Measurements from ENCODE around the gene ZBTB24. TPM values are rescaled to one million over a fixed set of nuclear protein-coding genes. Genes with fewer than 3 reads are reported as not detected.

Gene ZBTB24
- total RNA-seq, 1 donor from 2014 or later, result 25.4 TPM

DNA sequence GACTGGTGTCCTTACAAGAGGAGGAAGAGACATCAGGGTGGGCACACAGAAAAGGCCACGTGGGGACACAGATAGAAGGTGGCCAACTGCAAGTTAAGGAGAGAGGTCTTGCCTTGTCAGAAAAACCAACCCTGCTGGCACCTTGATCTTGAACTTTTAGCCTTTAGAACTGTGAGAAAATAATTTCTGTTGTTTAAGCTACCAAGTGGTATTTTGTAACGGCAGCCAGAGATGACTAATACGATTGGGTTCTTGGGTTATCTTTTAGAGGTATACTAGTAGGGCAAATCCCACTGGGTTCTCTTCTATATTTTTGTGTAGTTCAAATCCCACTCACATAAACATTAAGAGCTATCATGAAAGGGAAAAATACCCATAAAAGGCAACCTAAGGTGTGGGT, 31.9 kb upstream of the ZBTB24 start:
- no peaks in the 10 kb centered on the region for H3K27me3 Mint-ChIP-seq
- intact Hi-C loops (cut with micrococcal nuclease), result no loop called here
- ATAC-seq (ENCODE audit: low read depth), result no peak
- no peaks in the 10 kb centered on the region for H3K36me3 Mint-ChIP-seq (ENCODE audit: low read depth)
- no peak overlapping the region for H3K4me3 Mint-ChIP-seq
- TF ChIP-seq, protein P1, sequence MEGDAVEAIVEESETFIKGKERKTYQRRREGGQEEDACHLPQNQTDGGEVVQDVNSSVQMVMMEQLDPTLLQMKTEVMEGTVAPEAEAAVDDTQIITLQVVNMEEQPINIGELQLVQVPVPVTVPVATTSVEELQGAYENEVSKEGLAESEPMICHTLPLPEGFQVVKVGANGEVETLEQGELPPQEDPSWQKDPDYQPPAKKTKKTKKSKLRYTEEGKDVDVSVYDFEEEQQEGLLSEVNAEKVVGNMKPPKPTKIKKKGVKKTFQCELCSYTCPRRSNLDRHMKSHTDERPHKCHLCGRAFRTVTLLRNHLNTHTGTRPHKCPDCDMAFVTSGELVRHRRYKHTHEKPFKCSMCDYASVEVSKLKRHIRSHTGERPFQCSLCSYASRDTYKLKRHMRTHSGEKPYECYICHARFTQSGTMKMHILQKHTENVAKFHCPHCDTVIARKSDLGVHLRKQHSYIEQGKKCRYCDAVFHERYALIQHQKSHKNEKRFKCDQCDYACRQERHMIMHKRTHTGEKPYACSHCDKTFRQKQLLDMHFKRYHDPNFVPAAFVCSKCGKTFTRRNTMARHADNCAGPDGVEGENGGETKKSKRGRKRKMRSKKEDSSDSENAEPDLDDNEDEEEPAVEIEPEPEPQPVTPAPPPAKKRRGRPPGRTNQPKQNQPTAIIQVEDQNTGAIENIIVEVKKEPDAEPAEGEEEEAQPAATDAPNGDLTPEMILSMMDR (IDR thresholded peaks at IDR 0.05), result no peak
- ChIA-PET POLR2A (no interaction called here), CTCF (interaction anchor here (0.8 kb wide), 1 partner anchor 525 kb away, joined by 3 read pairs; no protein-coding TSS in a partner anchor)
- no peaks in the 10 kb centered on the region for H3K9me3 Mint-ChIP-seq
- DNase-seq, result no peak
- H3K27ac Mint-ChIP-seq, result no peak overlapping the region
- peaks cover 19% of the 10 kb centered on the region for H3K4me1 Mint-ChIP-seq

DNA sequence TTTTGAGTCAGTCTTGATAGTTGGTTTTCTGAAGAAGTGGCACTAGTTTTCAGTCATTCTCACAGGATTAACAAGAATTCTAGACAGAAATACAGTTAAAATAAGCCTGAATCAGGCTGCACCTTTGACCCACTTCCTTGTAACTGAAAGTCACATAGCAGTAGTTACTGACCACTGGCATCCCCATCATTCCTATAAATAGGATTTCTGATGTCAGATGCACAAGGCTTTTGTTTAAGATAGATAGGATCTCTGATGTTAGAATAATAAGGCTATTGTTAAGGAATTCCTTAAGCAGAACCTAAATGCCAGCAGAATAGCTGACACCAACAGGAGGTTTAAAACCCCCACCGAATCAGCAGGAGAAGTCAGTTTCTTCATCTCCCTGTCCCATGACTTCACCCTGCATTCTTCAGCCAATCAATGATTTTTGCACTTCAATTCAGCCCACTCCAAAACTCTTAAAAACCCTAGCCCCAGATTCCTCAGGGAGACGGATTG, 30.6 kb upstream of the ZBTB24 start:
- no peaks in the 10 kb centered on the region for H3K27me3 Mint-ChIP-seq
- no peak for DNase-seq
- H3K9me3 Mint-ChIP-seq, result no peaks in the 10 kb centered on the region
- no peaks in the 10 kb centered on the region for H3K36me3 Mint-ChIP-seq (ENCODE audit: low read depth)
- H3K4me1 Mint-ChIP-seq, result peaks cover 19% of the 10 kb centered on the region
- no peak overlapping the region for H3K27ac Mint-ChIP-seq
- no peak overlapping the region for H3K4me3 Mint-ChIP-seq
- intact Hi-C loops (cut with micrococcal nuclease), result no loop called here
- ChIA-PET POLR2A (no interaction called here), CTCF (no interaction called here)
- no peak for ATAC-seq (ENCODE audit: low read depth)
- TF ChIP-seq, protein P1 (IDR thresholded peaks at IDR 0.05), result no peak

DNA sequence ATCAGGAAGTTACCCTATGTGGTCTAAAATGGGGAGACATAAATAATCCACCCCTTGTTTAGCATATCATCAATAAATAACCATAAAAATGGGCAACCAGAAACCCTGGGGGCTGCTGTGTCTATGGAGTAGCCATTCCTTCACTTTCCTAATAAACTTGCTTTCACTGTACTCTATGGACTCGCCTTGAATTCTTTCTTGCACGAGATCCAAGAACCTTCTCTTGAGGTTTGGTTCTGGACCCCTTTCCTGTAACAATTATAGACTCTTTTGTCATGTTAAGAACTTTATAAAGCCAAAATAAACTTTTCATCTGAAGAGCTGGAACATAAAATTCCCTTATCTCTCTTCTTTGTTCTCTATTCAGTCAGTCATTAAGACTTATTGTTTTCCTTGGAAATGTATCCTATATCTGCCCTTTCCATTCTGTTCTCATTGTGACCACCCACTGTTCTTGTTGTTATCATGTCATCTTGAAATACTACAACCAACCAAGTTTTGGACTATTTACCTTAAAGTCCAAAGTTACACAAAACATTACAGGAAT, 29.3 kb upstream of the ZBTB24 start:
- TF ChIP-seq, protein P1 (IDR thresholded peaks at IDR 0.05), result no peak
- Mint-ChIP-seq H3K27me3 (no peaks in the 10 kb centered on the region), H3K36me3 (ENCODE audit: low read depth) (no peaks in the 10 kb centered on the region), H3K4me1 (peaks cover 19% of the 10 kb centered on the region), H3K9me3 (no peaks in the 10 kb centered on the region), H3K4me3 (no peak overlapping the region), H3K27ac (no peak overlapping the region)
- intact Hi-C loops (cut with micrococcal nuclease), result no loop called here
- POLR2A ChIA-PET, result no interaction called here
- ATAC-seq (ENCODE audit: low read depth), result no peak
- CTCF ChIA-PET, result no interaction called here
- DNase-seq, result no peak

DNA sequence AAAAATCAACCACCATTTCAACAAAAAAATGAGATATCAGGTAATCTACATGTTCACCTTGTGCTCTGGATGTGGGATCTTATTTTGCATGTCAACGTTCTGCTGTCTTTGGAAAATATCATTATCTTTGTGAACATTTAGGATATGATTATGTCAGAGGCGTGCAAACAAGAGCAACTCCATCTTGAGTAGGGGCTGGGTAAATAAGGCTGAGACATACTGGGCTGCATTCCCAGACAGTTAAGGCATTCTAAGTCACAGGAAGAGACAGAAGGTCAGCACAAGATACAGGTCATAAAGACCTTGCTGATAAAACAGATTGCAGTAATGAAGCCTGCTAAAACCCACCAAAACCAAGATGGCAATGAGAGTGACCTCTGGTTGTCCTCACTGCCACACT, 28.8 kb upstream of the ZBTB24 start:
- peaks cover 17% of the 10 kb centered on the region for H3K4me1 Mint-ChIP-seq
- H3K4me3 Mint-ChIP-seq, result no peak overlapping the region
- no peak overlapping the region for H3K27ac Mint-ChIP-seq
- CTCF ChIA-PET, result no interaction called here
- ATAC-seq (ENCODE audit: low read depth) (no peak), DNase-seq (no peak)
- intact Hi-C loops (cut with micrococcal nuclease), result no loop called here
- H3K27me3 Mint-ChIP-seq, result no peaks in the 10 kb centered on the region
- TF ChIP-seq, protein P1 (IDR thresholded peaks at IDR 0.05), result no peak
- POLR2A ChIA-PET, result no interaction called here
- no peaks in the 10 kb centered on the region for H3K9me3 Mint-ChIP-seq
- H3K36me3 Mint-ChIP-seq (ENCODE audit: low read depth), result no peaks in the 10 kb centered on the region

DNA sequence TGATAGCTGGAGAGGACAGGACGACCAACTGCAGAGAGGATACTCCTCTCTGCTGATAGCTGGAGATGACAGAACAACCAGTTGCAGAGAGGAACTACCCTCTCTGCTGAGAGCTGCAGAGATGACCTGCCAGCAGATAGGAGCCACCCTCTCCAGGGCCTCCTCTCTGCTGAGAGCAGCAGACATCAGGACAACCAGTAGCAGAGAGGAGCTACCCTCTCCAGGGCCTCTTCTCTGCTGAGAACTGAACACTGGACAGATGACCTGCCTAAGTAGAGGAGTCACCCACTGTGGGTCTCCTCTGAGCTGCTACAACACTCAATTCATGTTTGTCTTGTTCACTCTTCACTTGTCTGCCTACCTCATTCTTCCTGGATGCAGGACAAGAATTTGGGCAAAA, 27.3 kb upstream of the ZBTB24 start:
- POLR2A ChIA-PET, result no interaction called here

More for the DNA sequence above, 27.3 kb upstream of the ZBTB24 start:
- no peaks in the 10 kb centered on the region for H3K36me3 Mint-ChIP-seq (ENCODE audit: low read depth)
- no peak for DNase-seq
- no peak overlapping the region for H3K4me3 Mint-ChIP-seq
- CTCF ChIA-PET, result interaction anchor here (1.4 kb wide), 1 partner anchor 15 kb away, joined by 3 read pairs; no protein-coding TSS in a partner anchor
- TF ChIP-seq, protein P1 (IDR thresholded peaks at IDR 0.05), result no peak
- intact Hi-C loops (cut with micrococcal nuclease), result no loop called here
- no peaks in the 10 kb centered on the region for H3K9me3 Mint-ChIP-seq
- H3K4me1 Mint-ChIP-seq, result peaks cover 3% of the 10 kb centered on the region
- no peaks in the 10 kb centered on the region for H3K27me3 Mint-ChIP-seq
- H3K27ac Mint-ChIP-seq, result no peak overlapping the region
- ATAC-seq (ENCODE audit: low read depth), result no peak

Measured in activated B cell treated with CpG ODN at 0.5 μM for 24 hours (primary cell).